K562 (cell line): ENCODE measurements around the gene SCFD1. TPM values are rescaled to one million over a fixed set of nuclear protein-coding genes. Genes with fewer than 3 reads are reported as not detected.

Source experiments
- C11orf30 ChIP-seq: fragments of 450-650 bp; IDR thresholded peaks from 2 replicates; pipeline ENCODE4 v1.6.1; 2016; ENCODE audit warnings: low read depth, mild to moderate bottlenecking
- ERF ChIP-seq: fragments of 450-650 bp; formaldehyde crosslinking; IDR thresholded peaks from 2 replicates; pipeline ENCODE4 v1.4.0; 2020; ENCODE audit warnings: mild to moderate bottlenecking, mixed read lengths
- ILF3 ChIP-seq: fragments of 450-650 bp; IDR thresholded peaks from 2 replicates; pipeline ENCODE4 v1.6.1; 2018; ENCODE audit warnings: antibody characterized with exemption, mild to moderate bottlenecking, moderate library complexity, borderline replicate concordance
- LCOR ChIP-seq: sonication (generic); formaldehyde crosslinking; IDR thresholded peaks from 2 replicates; pipeline ENCODE4 v1.8.0; 2022; ENCODE audit warnings: mild to moderate bottlenecking, missing genetic modification reagents
- POLR2A ChIP-seq: fragments of 450-650 bp; conservative IDR thresholded peaks from 2 replicates; pipeline ENCODE4 v1.6.1; 2016
- STAT5A ChIP-seq: IDR thresholded peaks from 2 replicates; pipeline ENCODE4 v1.6.1; 2012; ENCODE audit warnings: low read length, inconsistent platforms, borderline replicate concordance
- ZFP30 ChIP-seq: fragments of 250-450 bp; sonication (Bioruptor Pico); IDR thresholded peaks from 2 replicates; pipeline ENCODE4 v1.8.0; 2022; ENCODE audit warnings: moderate library complexity, mild to moderate bottlenecking, inconsistent platforms, borderline replicate concordance
- ZNF274 ChIP-seq: IDR thresholded peaks from 2 replicates; pipeline ENCODE4 v1.6.1; 2011; ENCODE audit warnings: low read depth, mild to moderate bottlenecking, low read length, moderate library complexity, borderline replicate concordance
- polyA plus RNA-seq, 8 experiments: library from polyadenylated mRNA; depleted of rRNA in 4 of 8; stranded (reverse) in 5 of 8; unstranded in 3 of 8; fragments of >200 nt; fragmentation: Nextera tagmentation in 2 of 8; fragmentation: Illumina TruSeq in 1 of 8; extraction: Ambion mirVana in 2 of 8; extraction: Trizol in 1 of 8; gene quantifications; 2 replicates each; pipeline versions ENCODE4 v1.2.1 to v1.2.3, GENCODE V29; 2011 to 2014; ENCODE audit warnings: inconsistent platforms in 1 of 8, missing spikeins in 1 of 8
- total RNA-seq, 7 experiments: library from RNA; depleted of rRNA in 6 of 7; stranded (reverse); fragments of >200 nt in 6 of 7; fragmentation: Illumina TruSeq in 2 of 7; extraction: Trizol in 2 of 7; gene quantifications; 2 replicates each; pipeline versions ENCODE4 v1.2.1 to v1.2.3, GENCODE V29; 2011 to 2021; ENCODE audit warnings: low replicate concordance in 1 of 7
- TF ChIP-seq, protein P1 (sequence below): fragments of 450-650 bp; IDR thresholded peaks from 2 replicates; pipeline ENCODE4 v1.6.1; 2016; ENCODE audit warnings: mild to moderate bottlenecking, moderate library complexity
- TF ChIP-seq, protein P2 (sequence below): fragments of 450-650 bp; IDR thresholded peaks from 2 replicates; pipeline ENCODE4 v1.6.1; 2014; ENCODE audit warnings: low read depth, mild to moderate bottlenecking, moderate library complexity, borderline replicate concordance
- TF ChIP-seq, protein P3 (sequence below): fragments of 450-650 bp; IDR thresholded peaks from 2 replicates; pipeline ENCODE4 v1.6.1; 2017; ENCODE audit warnings: mild to moderate bottlenecking, moderate library complexity

SCFD1 gene
- total and polyA plus RNA-seq, 9 of the 15 experiments (the other 6 are each of a cell fraction or from before 2014, with no cell fraction given): 48.9 to 112 (median 75.2) TPM

DNA sequence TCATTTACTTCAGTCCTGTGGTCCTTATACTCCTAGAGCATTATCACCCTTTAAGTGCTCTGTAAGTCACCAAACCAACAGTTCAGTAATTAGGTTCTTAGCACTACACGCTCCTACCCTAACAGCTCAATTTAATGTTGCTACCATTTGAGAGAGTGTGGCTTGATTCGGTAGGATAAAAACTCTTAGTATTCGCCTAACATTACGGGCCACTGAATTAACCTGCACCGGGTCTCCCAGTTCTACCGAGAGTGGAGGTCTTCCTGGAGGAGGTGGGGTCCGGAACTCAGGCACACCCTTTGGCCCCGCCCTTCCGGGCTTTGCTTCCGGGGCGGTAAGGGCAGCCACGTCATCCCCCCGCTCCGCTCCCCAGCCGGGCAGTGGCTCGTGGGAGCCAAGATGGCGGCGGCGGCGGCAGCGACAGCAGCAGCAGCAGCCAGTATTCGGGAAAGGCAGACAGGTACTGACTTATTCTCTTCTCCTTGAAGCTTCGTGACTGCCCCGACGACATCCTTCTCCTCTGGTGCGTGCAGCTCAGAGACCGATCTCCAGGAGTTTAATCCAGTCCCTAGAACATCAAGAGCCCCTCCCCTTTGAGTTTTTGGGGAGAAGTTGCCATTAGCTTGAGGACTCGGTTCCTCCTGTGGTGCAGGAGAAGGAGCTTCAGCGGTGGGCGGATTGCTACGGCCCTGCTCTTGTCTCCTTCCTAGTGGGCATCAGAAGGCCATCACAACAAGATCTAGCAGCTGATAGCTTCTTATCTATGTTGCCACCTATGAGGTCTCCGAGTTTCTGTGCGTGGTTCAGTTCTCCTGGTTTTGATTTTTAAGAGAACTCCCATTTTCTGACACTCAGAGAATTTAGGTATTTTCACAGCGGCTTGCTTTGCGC is at the start of gene SCFD1 (continued):
- TF ChIP-seq, protein P1, sequence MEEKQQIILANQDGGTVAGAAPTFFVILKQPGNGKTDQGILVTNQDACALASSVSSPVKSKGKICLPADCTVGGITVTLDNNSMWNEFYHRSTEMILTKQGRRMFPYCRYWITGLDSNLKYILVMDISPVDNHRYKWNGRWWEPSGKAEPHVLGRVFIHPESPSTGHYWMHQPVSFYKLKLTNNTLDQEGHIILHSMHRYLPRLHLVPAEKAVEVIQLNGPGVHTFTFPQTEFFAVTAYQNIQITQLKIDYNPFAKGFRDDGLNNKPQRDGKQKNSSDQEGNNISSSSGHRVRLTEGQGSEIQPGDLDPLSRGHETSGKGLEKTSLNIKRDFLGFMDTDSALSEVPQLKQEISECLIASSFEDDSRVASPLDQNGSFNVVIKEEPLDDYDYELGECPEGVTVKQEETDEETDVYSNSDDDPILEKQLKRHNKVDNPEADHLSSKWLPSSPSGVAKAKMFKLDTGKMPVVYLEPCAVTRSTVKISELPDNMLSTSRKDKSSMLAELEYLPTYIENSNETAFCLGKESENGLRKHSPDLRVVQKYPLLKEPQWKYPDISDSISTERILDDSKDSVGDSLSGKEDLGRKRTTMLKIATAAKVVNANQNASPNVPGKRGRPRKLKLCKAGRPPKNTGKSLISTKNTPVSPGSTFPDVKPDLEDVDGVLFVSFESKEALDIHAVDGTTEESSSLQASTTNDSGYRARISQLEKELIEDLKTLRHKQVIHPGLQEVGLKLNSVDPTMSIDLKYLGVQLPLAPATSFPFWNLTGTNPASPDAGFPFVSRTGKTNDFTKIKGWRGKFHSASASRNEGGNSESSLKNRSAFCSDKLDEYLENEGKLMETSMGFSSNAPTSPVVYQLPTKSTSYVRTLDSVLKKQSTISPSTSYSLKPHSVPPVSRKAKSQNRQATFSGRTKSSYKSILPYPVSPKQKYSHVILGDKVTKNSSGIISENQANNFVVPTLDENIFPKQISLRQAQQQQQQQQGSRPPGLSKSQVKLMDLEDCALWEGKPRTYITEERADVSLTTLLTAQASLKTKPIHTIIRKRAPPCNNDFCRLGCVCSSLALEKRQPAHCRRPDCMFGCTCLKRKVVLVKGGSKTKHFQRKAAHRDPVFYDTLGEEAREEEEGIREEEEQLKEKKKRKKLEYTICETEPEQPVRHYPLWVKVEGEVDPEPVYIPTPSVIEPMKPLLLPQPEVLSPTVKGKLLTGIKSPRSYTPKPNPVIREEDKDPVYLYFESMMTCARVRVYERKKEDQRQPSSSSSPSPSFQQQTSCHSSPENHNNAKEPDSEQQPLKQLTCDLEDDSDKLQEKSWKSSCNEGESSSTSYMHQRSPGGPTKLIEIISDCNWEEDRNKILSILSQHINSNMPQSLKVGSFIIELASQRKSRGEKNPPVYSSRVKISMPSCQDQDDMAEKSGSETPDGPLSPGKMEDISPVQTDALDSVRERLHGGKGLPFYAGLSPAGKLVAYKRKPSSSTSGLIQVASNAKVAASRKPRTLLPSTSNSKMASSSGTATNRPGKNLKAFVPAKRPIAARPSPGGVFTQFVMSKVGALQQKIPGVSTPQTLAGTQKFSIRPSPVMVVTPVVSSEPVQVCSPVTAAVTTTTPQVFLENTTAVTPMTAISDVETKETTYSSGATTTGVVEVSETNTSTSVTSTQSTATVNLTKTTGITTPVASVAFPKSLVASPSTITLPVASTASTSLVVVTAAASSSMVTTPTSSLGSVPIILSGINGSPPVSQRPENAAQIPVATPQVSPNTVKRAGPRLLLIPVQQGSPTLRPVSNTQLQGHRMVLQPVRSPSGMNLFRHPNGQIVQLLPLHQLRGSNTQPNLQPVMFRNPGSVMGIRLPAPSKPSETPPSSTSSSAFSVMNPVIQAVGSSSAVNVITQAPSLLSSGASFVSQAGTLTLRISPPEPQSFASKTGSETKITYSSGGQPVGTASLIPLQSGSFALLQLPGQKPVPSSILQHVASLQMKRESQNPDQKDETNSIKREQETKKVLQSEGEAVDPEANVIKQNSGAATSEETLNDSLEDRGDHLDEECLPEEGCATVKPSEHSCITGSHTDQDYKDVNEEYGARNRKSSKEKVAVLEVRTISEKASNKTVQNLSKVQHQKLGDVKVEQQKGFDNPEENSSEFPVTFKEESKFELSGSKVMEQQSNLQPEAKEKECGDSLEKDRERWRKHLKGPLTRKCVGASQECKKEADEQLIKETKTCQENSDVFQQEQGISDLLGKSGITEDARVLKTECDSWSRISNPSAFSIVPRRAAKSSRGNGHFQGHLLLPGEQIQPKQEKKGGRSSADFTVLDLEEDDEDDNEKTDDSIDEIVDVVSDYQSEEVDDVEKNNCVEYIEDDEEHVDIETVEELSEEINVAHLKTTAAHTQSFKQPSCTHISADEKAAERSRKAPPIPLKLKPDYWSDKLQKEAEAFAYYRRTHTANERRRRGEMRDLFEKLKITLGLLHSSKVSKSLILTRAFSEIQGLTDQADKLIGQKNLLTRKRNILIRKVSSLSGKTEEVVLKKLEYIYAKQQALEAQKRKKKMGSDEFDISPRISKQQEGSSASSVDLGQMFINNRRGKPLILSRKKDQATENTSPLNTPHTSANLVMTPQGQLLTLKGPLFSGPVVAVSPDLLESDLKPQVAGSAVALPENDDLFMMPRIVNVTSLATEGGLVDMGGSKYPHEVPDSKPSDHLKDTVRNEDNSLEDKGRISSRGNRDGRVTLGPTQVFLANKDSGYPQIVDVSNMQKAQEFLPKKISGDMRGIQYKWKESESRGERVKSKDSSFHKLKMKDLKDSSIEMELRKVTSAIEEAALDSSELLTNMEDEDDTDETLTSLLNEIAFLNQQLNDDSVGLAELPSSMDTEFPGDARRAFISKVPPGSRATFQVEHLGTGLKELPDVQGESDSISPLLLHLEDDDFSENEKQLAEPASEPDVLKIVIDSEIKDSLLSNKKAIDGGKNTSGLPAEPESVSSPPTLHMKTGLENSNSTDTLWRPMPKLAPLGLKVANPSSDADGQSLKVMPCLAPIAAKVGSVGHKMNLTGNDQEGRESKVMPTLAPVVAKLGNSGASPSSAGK: no peak
- TF ChIP-seq, protein P2, sequence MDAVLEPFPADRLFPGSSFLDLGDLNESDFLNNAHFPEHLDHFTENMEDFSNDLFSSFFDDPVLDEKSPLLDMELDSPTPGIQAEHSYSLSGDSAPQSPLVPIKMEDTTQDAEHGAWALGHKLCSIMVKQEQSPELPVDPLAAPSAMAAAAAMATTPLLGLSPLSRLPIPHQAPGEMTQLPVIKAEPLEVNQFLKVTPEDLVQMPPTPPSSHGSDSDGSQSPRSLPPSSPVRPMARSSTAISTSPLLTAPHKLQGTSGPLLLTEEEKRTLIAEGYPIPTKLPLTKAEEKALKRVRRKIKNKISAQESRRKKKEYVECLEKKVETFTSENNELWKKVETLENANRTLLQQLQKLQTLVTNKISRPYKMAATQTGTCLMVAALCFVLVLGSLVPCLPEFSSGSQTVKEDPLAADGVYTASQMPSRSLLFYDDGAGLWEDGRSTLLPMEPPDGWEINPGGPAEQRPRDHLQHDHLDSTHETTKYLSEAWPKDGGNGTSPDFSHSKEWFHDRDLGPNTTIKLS: peak; percentile 99
- TF ChIP-seq ZNF274 (no peak), ERF (CRISPR knock-in tag) (0 out of 2 replicates have a peak, but pooled peaks have one; percentile 58), C11orf30 (peak; percentile 79), LCOR (CRISPR knock-in tag) (peak; percentile 82; the same call in 1 of the 2 replicates), STAT5A (no peak), ILF3 (0 out of 2 replicates have a peak, but pooled peaks have one; percentile 68), ZFP30 (no peak), POLR2A (peak; percentile 96)
- TF ChIP-seq, protein P3, sequence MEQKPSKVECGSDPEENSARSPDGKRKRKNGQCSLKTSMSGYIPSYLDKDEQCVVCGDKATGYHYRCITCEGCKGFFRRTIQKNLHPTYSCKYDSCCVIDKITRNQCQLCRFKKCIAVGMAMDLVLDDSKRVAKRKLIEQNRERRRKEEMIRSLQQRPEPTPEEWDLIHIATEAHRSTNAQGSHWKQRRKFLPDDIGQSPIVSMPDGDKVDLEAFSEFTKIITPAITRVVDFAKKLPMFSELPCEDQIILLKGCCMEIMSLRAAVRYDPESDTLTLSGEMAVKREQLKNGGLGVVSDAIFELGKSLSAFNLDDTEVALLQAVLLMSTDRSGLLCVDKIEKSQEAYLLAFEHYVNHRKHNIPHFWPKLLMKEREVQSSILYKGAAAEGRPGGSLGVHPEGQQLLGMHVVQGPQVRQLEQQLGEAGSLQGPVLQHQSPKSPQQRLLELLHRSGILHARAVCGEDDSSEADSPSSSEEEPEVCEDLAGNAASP: no peak
